BE2C (cell line): Measurements from ENCODE around the gene CSMD2.

Experiments
- DNase-seq: peaks from one replicate; pipeline ENCODE4 v3.0.0-alpha.2; 2020
- H3K27me3 ChIP-seq: fragments of 250-450 bp; sonication (Bioruptor Pico); 2 replicates; pipeline ENCODE4 v1.5.1; 2020; ENCODE audit warnings: mild to moderate bottlenecking
- H3K36me3 ChIP-seq: fragments of 250-450 bp; sonication (Bioruptor Pico); 2 replicates; pipeline ENCODE4 v1.5.1; 2020; ENCODE audit warnings: mild to moderate bottlenecking
- H3K4me1 ChIP-seq: fragments of 250-450 bp; sonication (Bioruptor Pico); 2 replicates; pipeline ENCODE4 v1.5.1; 2020
- H3K4me3 ChIP-seq: 2 replicates; pipeline ENCODE4 v1.5.1; 2011; ENCODE audit warnings: low read depth, low read length
- H3K9me3 ChIP-seq: fragments of 250-450 bp; sonication (Bioruptor Pico); 2 replicates; pipeline ENCODE4 v1.5.1; 2020
- CTCF ChIP-seq: IDR thresholded peaks from 2 replicates; pipeline ENCODE4 v1.5.1; 2012; ENCODE audit warnings: mild to moderate bottlenecking, low read depth, low read length

CSMD2 gene

DNA sequence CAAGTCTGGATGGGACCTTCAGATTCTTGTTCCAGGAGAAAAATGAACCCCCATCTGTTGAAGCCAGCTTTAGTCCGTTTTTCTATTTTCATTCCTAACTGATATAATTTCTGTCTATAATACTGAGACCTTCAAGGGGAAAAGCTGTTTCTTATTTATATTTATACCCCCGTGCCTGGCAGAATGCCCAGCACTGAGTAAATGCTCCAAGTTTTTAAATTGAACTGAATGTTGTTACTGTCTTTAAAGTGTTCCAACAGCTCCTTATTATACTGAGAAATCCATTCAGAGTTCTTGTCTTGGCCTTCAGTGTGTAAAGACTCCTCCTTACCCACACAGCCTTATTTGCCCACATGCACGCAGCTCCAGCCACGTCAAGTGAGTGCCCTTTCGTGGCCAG is 479.8 kb downstream of the CSMD2 start:
- Histone ChIP-seq H3K4me1 (no peaks in the 10 kb centered on the region), H3K36me3 (no peaks in the 10 kb centered on the region), H3K27me3 (no peaks in the 10 kb centered on the region), H3K4me3 (no peak overlapping the region), H3K9me3 (no peaks in the 10 kb centered on the region)
- no peak for TF ChIP-seq CTCF
- DNase-seq, result no peak

- no peak for DNase-seq
- no peak for TF ChIP-seq CTCF
Measured at GRCh38 chr1:33684396-33685179, 480.4 kb downstream of the CSMD2 start.

GRCh38 chr1:33683913-33684312 is 481.1 kb downstream of the CSMD2 start:
- Histone ChIP-seq H3K9me3 (no peaks in the 10 kb centered on the region), H3K27me3 (no peaks in the 10 kb centered on the region), H3K36me3 (no peaks in the 10 kb centered on the region), H3K4me1 (no peaks in the 10 kb centered on the region), H3K4me3 (no peak overlapping the region)
- no peak for TF ChIP-seq CTCF
- DNase-seq, result no peak

More at GRCh38 chr1:33684396-33685179, 480.4 kb downstream of the CSMD2 start:
- Histone ChIP-seq H3K36me3 (no peaks in the 10 kb centered on the region), H3K27me3 (no peaks in the 10 kb centered on the region), H3K4me1 (no peaks in the 10 kb centered on the region), H3K9me3 (no peaks in the 10 kb centered on the region), H3K4me3 (no peak overlapping the region)

DNA sequence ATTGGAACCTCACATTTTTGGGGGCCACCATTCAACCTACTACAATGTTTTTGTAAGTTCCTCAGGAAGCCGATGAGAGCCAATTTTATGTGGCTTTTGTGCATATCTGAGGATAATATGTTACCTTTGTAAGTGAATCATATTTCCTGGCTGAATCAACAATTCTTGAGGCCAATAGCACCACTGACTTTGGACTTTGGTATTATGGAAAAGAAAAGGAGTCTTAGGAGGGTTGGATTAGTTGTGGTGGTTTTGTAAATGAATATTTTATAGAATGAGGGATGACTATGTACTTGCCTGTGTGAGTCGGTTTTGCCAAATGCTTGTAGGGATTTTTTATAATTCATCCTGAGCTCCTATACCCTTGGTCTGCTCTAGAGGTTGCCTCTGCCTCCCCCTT is 482.7 kb downstream of the CSMD2 start:
- Histone ChIP-seq H3K4me3 (no peak overlapping the region), H3K27me3 (no peaks in the 10 kb centered on the region), H3K9me3 (no peaks in the 10 kb centered on the region), H3K36me3 (no peaks in the 10 kb centered on the region), H3K4me1 (no peaks in the 10 kb centered on the region)
- no peak for DNase-seq
- TF ChIP-seq CTCF, result no peak

GRCh38 chr1:33680281-33680840 is 484.7 kb downstream of the CSMD2 start:
- no peak for DNase-seq
- Histone ChIP-seq H3K27me3 (no peaks in the 10 kb centered on the region), H3K9me3 (no peaks in the 10 kb centered on the region), H3K36me3 (no peaks in the 10 kb centered on the region), H3K4me3 (no peak overlapping the region), H3K4me1 (no peaks in the 10 kb centered on the region)
- TF ChIP-seq CTCF, result no peak

DNA sequence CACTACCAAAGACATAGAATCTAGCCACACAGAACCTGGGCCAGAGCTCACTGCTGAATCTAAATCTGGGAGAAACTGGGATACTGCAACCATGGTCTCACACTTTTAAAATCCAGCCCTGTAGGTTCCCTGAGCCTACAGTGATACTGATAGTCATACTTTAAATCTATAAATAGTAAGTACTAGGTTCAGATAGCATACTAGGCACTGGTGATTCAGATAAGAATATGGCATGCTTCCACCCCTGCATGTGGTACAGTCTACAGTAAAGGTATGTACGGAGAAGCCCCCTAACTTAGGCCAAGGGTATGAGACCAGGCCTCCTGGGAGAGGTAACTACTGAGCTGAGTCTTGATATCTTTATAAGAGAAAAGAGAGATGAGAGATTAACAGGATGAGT is 494.5 kb downstream of the CSMD2 start:
- H3K4me3 ChIP-seq, result no peak overlapping the region
- H3K27me3 ChIP-seq, result no peaks in the 10 kb centered on the region
- H3K36me3 ChIP-seq, result no peaks in the 10 kb centered on the region
- no peak for TF ChIP-seq CTCF
- H3K9me3 ChIP-seq, result no peaks in the 10 kb centered on the region
- no peaks in the 10 kb centered on the region for H3K4me1 ChIP-seq
- DNase-seq, result no peak
